ENCODE results near the gene APOL1. TPM values are rescaled to one million over a fixed set of nuclear protein-coding genes. Genes with fewer than 3 reads are reported as not detected.
A peak's percentile ranks its signal among the peaks of the same experiment; 100 is the strongest.

The APOL1 gene
- total and polyA plus RNA-seq, 2 donors (not counting 3 experiments of a cell fraction or from before 2014, with no cell fraction given) = 8.2 to 14.1 TPM

GRCh38 chr22:36274531-36274930 lies 21.6 kb downstream of the APOL1 start:
- no peak overlapping the region for H2AFZ ChIP-seq (ENCODE audit: low read depth, low read length)
- no peak overlapping the region for H3K4me2 ChIP-seq (ENCODE audit: insufficient read depth, low read length)
- ChIA-PET POLR2A (no interaction called here), CTCF (interaction anchor here (0.8 to 2.6 kb wide), 5 partner anchors 9 to 82 kb away, joined by 3 to 9 read pairs (median 6); no protein-coding TSS in a partner anchor)
- no peak overlapping the region for H3K27ac ChIP-seq (ENCODE audit: insufficient read depth, low read depth, low read length)
- H3K9me1 ChIP-seq (replicated peaks; ENCODE audit: control insufficient read depth, extremely low read depth, insufficient read depth, low read length) = no peaks in the 10 kb centered on the region
- no peak overlapping the region for H3K9ac ChIP-seq (replicated peaks; ENCODE audit: extremely low read depth, insufficient read depth, low read length)
- no peaks in the 10 kb centered on the region for H3K79me2 ChIP-seq (ENCODE audit: control insufficient read depth, insufficient read depth, low read length)
- H4K20me1 ChIP-seq (replicated peaks; ENCODE audit: control insufficient read depth, extremely low read depth, insufficient read depth, low read length) = no peaks in the 10 kb centered on the region
- TSS peak; percentile 1 for BruUV-seq (replicated peaks)
- FAIRE-seq (no peak), DNase-seq (ENCODE audit: low read depth, low spot score) (no peak)
- H3K36me3 ChIP-seq (ENCODE audit: control insufficient read depth in 2 of 2, extremely low read depth in 1 of 2, insufficient read depth in 2 of 2, low read length in 2 of 2) = peaks cover 0 to 6% of the 10 kb centered on the region in 2 experiments
- H3K4me1 ChIP-seq (ENCODE audit: control insufficient read depth, extremely low read depth, insufficient read depth, low read length) = no peaks in the 10 kb centered on the region
- TF ChIP-seq CTCF (IDR thresholded peaks at IDR 0.05; ENCODE audit: extremely low read depth in 1 of 2, insufficient read depth in 1 of 2, low read depth in 1 of 2, low read length in 2 of 2) (no peak), FOS (IDR thresholded peaks at IDR 0.05; ENCODE audit: borderline replicate concordance, insufficient read depth, low read length) (no peak), GATA2 (IDR thresholded peaks at IDR 0.05; ENCODE audit: insufficient read depth, insufficient read length, low read depth, low read length) (no peak), EZH2 (IDR thresholded peaks at IDR 0.05; ENCODE audit: borderline replicate concordance, low read depth, low read length, severe bottlenecking) (no peak), JUN (IDR thresholded peaks at IDR 0.05; ENCODE audit: borderline replicate concordance, insufficient read depth, insufficient read length, low read depth) (no peak), MAX (IDR thresholded peaks at IDR 0.05; ENCODE audit: insufficient read depth, insufficient read length) (no peak)
- dilution Hi-C loops (cut with MboI; ENCODE audit: extremely low pct_ligation_motif_present, low sequenced_read_pairs) = no loop called here
- H3K4me3 ChIP-seq (replicated peaks in 1 of 3; ENCODE audit: insufficient read depth in 1 of 3, low read depth in 1 of 3, low read length in 3 of 3) = no peak overlapping the region
- no peaks in the 10 kb centered on the region for H3K27me3 ChIP-seq (ENCODE audit: control insufficient read depth in 2 of 2, insufficient read depth in 2 of 2, low read length in 2 of 2)
- intact Hi-C loops (cut with micrococcal nuclease) = no loop called here
- H3K9me3 ChIP-seq (replicated peaks; ENCODE audit: control insufficient read depth, insufficient read depth, low read length) = no peaks in the 10 kb centered on the region
